Prostate gland (tissue), 2 donors: ENCODE results near the gene COPG1. TPM values are rescaled to one million over a fixed set of nuclear protein-coding genes. Genes with fewer than 3 reads are reported as not detected.

Experiments used
- DNase-seq: peaks from one replicate; pipeline ENCODE4 v3.0.0-alpha.2; 2019; ENCODE audit warnings: low spot score
- H3K27ac ChIP-seq, 2 donors: fragments of 200-600 bp; sonication (generic); 2 replicates each; pipeline ENCODE4 v1.5.1; 2017 to 2019
- H3K27me3 ChIP-seq: fragments of 200-600 bp; sonication (generic); replicated peaks from 2 replicates; pipeline ENCODE4 v1.5.1; 2019; ENCODE audit not compliant: insufficient read depth
- H3K36me3 ChIP-seq, 2 donors: fragments of 200-600 bp; sonication (generic); 1 replicate in 1 of 2; 2 replicates in 1 of 2; pipeline versions ENCODE4 v1.5.1 to v1.8.1; 2017 to 2019
- H3K4me1 ChIP-seq: fragments of 200-600 bp; sonication (generic); replicated peaks from 2 replicates; pipeline ENCODE4 v1.5.1; 2019
- H3K4me3 ChIP-seq, 2 donors: fragments of 200-600 bp; sonication (generic); 2 replicates each; pipeline ENCODE4 v1.5.1; 2017 to 2019
- H3K9me3 ChIP-seq: fragments of 200-600 bp; sonication (generic); 2 replicates; pipeline ENCODE4 v1.5.1; 2017
- POLR2A ChIP-seq: fragments of 450-650 bp; IDR thresholded peaks from one replicate; pipeline ENCODE4 v1.6.1; 2016; ENCODE audit warnings: antibody characterized with exemption, mild to moderate bottlenecking
- POLR2AphosphoS5 ChIP-seq: sonication (generic); formaldehyde crosslinking; IDR thresholded peaks from one replicate; pipeline ENCODE4 v1.6.1; 2017; ENCODE audit warnings: antibody characterized with exemption
- WGBS: methylation state at CpG from one replicate; pipeline ENCODE4 v1.1.5; 2018; 5-methylcytosine and 5-hydroxymethylcytosine counted together
- intact Hi-C: fragments of 100-400 bp; cut with DNase I; formaldehyde crosslinking; loops from one replicate; pipeline ENCODE4 v1.14.2; 2022
- total RNA-seq, 2 donors: library from RNA; depleted of rRNA; stranded (reverse); fragments of >200 nt; gene quantifications; one replicate each; pipeline ENCODE4 v1.1.0, GENCODE V29; 2016
- TF ChIP-seq, protein P1 (sequence below), 4 experiments: fragments of 200-600 bp in 2 of 4; fragments of 450-650 bp in 2 of 4; sonication (generic) in 2 of 4; IDR thresholded peaks; 1 replicate in 3 of 4; 2 replicates in 1 of 4; pipeline ENCODE4 v1.5.1; 2016 to 2019; ENCODE audit warnings: antibody characterized with exemption in 4 of 4, mild to moderate bottlenecking in 2 of 4, moderate library complexity in 2 of 4

COPG1 gene
- total RNA-seq, 2 donors from 2014 or later = 143 to 220 TPM

DNA sequence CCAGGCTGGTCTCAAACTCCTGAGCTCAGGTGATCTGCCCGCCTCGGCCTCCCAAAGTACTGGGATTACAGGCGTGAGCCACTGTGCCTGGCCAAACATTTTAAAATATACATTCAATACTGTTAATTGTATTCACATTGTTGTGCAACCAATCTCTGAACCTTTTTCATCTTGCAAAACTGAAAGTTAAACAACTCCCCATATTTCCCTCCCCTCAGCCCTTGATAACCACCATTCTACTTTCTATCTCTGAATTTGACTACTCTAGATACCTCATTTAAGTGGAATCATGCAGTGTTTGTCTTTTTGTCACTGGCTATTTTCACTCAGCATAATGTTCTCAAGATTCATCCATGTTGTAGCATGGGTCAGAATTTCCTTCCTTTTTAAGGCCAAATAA, 59.2 kb downstream of the COPG1 start:
- TF ChIP-seq, protein P1, sequence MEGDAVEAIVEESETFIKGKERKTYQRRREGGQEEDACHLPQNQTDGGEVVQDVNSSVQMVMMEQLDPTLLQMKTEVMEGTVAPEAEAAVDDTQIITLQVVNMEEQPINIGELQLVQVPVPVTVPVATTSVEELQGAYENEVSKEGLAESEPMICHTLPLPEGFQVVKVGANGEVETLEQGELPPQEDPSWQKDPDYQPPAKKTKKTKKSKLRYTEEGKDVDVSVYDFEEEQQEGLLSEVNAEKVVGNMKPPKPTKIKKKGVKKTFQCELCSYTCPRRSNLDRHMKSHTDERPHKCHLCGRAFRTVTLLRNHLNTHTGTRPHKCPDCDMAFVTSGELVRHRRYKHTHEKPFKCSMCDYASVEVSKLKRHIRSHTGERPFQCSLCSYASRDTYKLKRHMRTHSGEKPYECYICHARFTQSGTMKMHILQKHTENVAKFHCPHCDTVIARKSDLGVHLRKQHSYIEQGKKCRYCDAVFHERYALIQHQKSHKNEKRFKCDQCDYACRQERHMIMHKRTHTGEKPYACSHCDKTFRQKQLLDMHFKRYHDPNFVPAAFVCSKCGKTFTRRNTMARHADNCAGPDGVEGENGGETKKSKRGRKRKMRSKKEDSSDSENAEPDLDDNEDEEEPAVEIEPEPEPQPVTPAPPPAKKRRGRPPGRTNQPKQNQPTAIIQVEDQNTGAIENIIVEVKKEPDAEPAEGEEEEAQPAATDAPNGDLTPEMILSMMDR (IDR thresholded peaks at IDR 0.05) = no peak
- TF ChIP-seq POLR2AphosphoS5 (no peak), POLR2A (no peak)
- H3K9me3 ChIP-seq = no peaks in the 10 kb centered on the region
- intact Hi-C loops = no loop called here
- no peaks in the 10 kb centered on the region for H3K27me3 ChIP-seq
- WGBS = 95% methylated on average over 3 of the region's 3 CpGs
- no peaks in the 10 kb centered on the region for H3K36me3 ChIP-seq
- DNase-seq = no peak
- no peaks in the 10 kb centered on the region for H3K4me1 ChIP-seq
- no peak overlapping the region for H3K4me3 ChIP-seq
- H3K27ac ChIP-seq = no peak overlapping the region

DNA sequence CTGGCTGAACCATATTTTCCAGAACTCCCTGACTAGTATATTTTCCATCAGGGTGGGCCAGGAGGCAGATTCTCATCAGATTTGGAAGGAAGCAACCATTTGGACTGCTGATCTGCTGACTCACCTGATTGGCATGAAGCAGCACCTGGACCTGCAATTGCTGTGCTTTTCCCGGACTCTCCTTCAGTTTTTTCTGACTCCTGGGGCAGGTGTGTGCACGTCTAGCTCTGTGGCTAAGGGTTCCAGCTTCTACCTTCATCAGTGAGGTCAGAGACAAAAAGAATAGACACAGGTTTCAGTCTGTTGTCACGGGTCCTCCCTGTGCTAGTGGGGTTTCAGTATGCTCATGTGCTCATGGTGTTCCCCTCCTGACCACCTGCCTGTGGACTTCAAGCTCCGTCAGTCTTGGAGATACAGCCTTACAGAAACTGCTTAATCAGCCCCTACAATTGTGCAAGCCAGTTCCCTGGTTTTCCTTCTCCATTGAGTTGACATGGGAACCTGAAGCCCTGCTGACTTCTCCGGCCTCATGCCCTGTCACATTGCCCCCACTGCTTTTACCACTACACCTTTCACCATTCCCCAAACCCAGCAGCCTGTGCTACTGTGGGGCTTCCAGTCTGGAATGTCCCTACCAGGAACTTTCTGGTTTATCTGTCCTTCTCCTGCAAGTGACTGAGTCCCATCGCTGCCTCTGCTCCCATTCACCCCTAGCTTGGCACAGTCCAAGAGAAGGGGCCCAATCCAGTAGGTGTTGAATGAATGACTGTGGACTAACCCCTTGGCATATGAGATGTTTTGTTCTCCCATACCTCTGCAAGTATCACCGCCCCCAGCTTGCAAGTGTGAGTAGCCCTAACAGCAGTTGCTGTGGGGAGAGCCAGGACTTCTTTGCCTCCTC, 61.0 kb downstream of the COPG1 start:
- H3K36me3 ChIP-seq = no peaks in the 10 kb centered on the region
- H3K4me1 ChIP-seq = peaks cover 5% of the 10 kb centered on the region
- no peaks in the 10 kb centered on the region for H3K9me3 ChIP-seq
- intact Hi-C loops = no loop called here
- peak; percentile 85 for TF ChIP-seq POLR2AphosphoS5
- TF ChIP-seq POLR2A = no peak
- WGBS = 60% methylated on average over 7 of the region's 7 CpGs
- H3K4me3 ChIP-seq = no peak overlapping the region
- DNase-seq = peak; percentile 71
- no peaks in the 10 kb centered on the region for H3K27me3 ChIP-seq
- H3K27ac ChIP-seq = peak overlapping the region; percentile 55 to 63

DNA sequence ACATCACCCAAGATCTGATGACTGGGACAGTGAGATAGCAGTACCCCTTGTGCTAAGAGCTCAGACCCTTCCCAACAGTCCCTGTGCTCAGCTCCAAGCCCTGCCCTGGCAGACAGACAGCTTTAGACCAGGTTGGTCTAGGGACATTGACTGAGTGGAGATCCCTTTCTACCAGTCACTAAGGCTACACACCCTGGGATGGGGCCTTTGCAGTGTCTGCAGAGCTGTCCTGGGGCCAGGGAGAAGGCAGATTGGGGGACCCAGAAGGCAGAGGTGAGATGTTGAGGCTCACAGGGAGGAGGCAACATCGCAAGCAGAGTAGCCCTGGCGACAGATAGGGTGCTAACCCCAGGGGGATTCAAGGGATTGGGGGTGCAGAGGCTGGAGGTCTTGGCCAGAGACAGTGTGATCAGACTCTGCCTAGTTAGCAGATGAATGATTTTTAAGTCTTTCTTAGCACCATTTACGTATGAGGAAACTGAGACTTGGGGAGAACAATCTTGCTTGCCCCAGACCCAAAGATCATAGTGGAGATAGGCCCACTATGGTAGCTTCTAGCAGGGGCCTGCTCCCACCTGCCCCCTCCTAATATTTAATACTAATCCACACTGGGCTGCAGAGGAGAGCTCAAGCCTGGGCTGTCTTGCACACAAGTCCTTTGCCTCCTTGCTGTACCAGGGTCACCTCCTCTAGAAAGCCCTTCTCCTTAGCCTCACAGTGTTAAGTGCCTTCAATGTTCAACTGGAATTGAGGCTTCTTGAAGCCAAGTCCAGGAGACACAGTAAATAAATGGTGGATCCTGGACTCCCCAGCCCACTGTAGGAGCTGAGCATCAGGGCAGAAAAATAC, 61.9 kb downstream of the COPG1 start:
- no peak for TF ChIP-seq POLR2AphosphoS5
- no peak for TF ChIP-seq POLR2A
- TF ChIP-seq, protein P1 (IDR thresholded peaks at IDR 0.05) = no peak
- peaks cover 5% of the 10 kb centered on the region for H3K4me1 ChIP-seq
- H3K27me3 ChIP-seq = no peaks in the 10 kb centered on the region
- H3K9me3 ChIP-seq = no peaks in the 10 kb centered on the region
- H3K4me3 ChIP-seq = no peak overlapping the region
- no peak for DNase-seq
- WGBS = 92% methylated on average over 3 of the region's 3 CpGs
- H3K36me3 ChIP-seq = no peaks in the 10 kb centered on the region
- intact Hi-C loops = no loop called here
- peak overlapping the region; percentile 55 to 63 for H3K27ac ChIP-seq

DNA sequence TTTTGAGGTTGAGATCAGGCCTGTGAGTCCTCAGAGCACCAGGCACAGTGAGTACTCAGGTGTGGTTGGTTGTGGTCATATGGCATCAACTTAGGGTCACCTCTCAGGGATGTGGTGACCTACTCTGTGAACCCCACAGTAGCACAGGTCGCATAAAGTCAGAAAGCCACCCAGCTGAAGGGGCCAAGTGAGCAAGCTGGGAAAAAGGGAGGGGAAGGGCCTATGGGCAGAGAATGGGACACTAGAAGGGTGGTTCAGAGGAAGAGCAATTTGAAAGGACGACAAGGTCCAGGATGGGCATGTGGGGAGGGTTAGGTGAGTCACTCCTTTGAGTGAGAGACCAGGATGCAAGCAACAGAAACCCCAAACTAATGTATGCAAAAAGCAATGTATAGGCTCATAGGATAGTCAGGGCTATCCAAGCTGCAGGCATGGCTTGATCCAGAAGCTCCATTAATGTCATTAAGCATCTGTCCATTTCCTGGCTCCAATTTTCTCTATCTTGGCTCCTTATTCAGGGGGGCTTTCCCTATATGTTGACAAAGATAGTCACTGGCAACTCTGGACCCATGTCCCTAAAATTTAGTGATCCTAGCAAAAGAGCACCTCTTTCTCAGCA, 62.7 kb downstream of the COPG1 start:
- peaks cover 7% of the 10 kb centered on the region for H3K4me1 ChIP-seq
- H3K27me3 ChIP-seq = no peaks in the 10 kb centered on the region
- no peaks in the 10 kb centered on the region for H3K9me3 ChIP-seq
- no peak for DNase-seq
- 86% methylated on average over 2 of the region's 2 CpGs for WGBS
- no peaks in the 10 kb centered on the region for H3K36me3 ChIP-seq
- intact Hi-C loops = no loop called here
- no peak overlapping the region for H3K27ac ChIP-seq
- TF ChIP-seq, protein P1 (IDR thresholded peaks at IDR 0.05) = no peak
- TF ChIP-seq POLR2AphosphoS5 (no peak), POLR2A (no peak)
- no peak overlapping the region for H3K4me3 ChIP-seq

DNA sequence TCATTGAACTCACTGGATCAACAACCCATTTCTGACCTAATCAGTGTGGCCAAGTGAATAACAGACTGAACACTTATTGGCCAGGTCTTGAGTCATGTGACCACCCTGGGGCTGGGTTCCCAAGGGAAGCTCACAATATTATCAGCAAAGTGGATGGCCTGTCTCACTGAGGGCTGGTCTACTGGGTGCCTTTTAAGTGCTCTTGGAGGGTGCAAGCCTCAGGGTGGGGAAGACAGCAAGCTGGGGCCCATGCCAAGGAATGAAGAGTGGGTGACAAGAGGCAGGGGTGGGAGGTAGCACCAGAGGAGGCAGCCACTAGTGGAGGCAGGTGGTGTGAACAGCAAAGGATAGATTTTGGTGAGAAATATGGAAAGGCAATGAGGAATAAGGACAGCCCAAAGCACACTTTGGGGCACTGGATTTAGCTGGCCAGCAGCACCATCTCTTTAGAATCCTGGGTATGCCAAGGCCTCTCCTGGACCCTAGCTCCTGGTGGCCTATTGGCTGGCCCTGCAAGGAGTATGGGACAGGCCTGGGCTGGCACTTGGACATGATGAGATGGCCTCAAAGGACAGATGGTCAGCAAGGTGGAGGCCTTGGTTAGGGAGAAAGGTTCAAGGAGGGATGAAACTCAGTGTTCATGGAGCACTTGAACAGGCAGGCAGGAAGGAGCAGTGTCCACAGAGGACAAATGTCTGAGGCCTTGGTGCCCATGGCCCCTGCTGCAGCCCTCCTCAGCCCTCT, 63.4 kb downstream of the COPG1 start:
- Histone ChIP-seq H3K27ac (peak overlapping the region in 1 of 2 donors; percentile 95), H3K9me3 (no peaks in the 10 kb centered on the region), H3K4me3 (no peak overlapping the region), H3K36me3 (no peaks in the 10 kb centered on the region), H3K27me3 (no peaks in the 10 kb centered on the region), H3K4me1 (peaks cover 9% of the 10 kb centered on the region)
- TF ChIP-seq POLR2A (no peak), POLR2AphosphoS5 (no peak)
- TF ChIP-seq, protein P1 (IDR thresholded peaks at IDR 0.05) = no peak
- intact Hi-C loops = no loop called here
- no peak for DNase-seq
